ENCODE measurements around the gene KCNN3. TPM values are rescaled to one million over a fixed set of nuclear protein-coding genes. Genes with fewer than 3 reads are reported as not detected.

KCNN3 gene
- total RNA-seq, 1 donor from 2014 or later = 0.84 TPM

GRCh38 chr1:154775621-154776605 is 94.2 kb downstream of the KCNN3 start:
- no peak overlapping the region for H3K4me3 Mint-ChIP-seq
- no peaks in the 10 kb centered on the region for H3K27me3 Mint-ChIP-seq (ENCODE audit: low read depth)
- no peaks in the 10 kb centered on the region for H3K36me3 Mint-ChIP-seq (ENCODE audit: low read depth)

GRCh38 chr1:154774175-154774855 is 95.8 kb downstream of the KCNN3 start:
- Mint-ChIP-seq H3K4me3 (no peak overlapping the region), H3K4me1 (peaks cover 22% of the 10 kb centered on the region), H3K9me3 (no peaks in the 10 kb centered on the region), H3K27me3 (ENCODE audit: low read depth) (no peaks in the 10 kb centered on the region), H3K27ac (ENCODE audit: unreplicated experiment) (no peak overlapping the region), H3K36me3 (ENCODE audit: low read depth) (no peaks in the 10 kb centered on the region)
- no peak for DNase-seq (ENCODE audit: low read depth, low spot score)
- no peak for TF ChIP-seq CTCF (conservative IDR thresholded peaks at IDR 0.05)

More at GRCh38 chr1:154775621-154776605, 94.2 kb downstream of the KCNN3 start:
- Mint-ChIP-seq H3K9me3 (no peaks in the 10 kb centered on the region), H3K27ac (ENCODE audit: unreplicated experiment) (no peak overlapping the region), H3K4me1 (peaks cover 22% of the 10 kb centered on the region)
- DNase-seq (ENCODE audit: low read depth, low spot score) = no peak
- TF ChIP-seq CTCF (conservative IDR thresholded peaks at IDR 0.05) = no peak

- Mint-ChIP-seq H3K4me3 (no peak overlapping the region), H3K4me1 (peaks cover 22% of the 10 kb centered on the region), H3K9me3 (no peaks in the 10 kb centered on the region), H3K36me3 (ENCODE audit: low read depth) (no peaks in the 10 kb centered on the region), H3K27me3 (ENCODE audit: low read depth) (no peaks in the 10 kb centered on the region), H3K27ac (ENCODE audit: unreplicated experiment) (no peak overlapping the region)
- no peak for TF ChIP-seq CTCF (conservative IDR thresholded peaks at IDR 0.05)
- no peak for DNase-seq (ENCODE audit: low read depth, low spot score)
These were observed 96.5 kb downstream of the KCNN3 start for GRCh38 chr1:154773551-154773950.

- Mint-ChIP-seq H3K4me1 (peaks cover 22% of the 10 kb centered on the region), H3K9me3 (no peaks in the 10 kb centered on the region), H3K27me3 (ENCODE audit: low read depth) (no peaks in the 10 kb centered on the region), H3K27ac (ENCODE audit: unreplicated experiment) (no peak overlapping the region), H3K4me3 (no peak overlapping the region), H3K36me3 (ENCODE audit: low read depth) (no peaks in the 10 kb centered on the region)
- DNase-seq (ENCODE audit: low read depth, low spot score) = no peak
- no peak for TF ChIP-seq CTCF (conservative IDR thresholded peaks at IDR 0.05)
These were observed 97.2 kb downstream of the KCNN3 start for GRCh38 chr1:154772606-154773506.

- Mint-ChIP-seq H3K9me3 (no peaks in the 10 kb centered on the region), H3K4me1 (peaks cover 22% of the 10 kb centered on the region), H3K4me3 (no peak overlapping the region), H3K27me3 (ENCODE audit: low read depth) (no peaks in the 10 kb centered on the region), H3K36me3 (ENCODE audit: low read depth) (no peaks in the 10 kb centered on the region), H3K27ac (ENCODE audit: unreplicated experiment) (no peak overlapping the region)
- TF ChIP-seq CTCF (conservative IDR thresholded peaks at IDR 0.05) = no peak
- DNase-seq (ENCODE audit: low read depth, low spot score) = no peak
These were observed 98.0 kb downstream of the KCNN3 start for GRCh38 chr1:154772056-154772455.

All from neural crest cell (in vitro differentiated cells).